PC-3 (cell line): ENCODE results near the gene C1orf210. TPM values are rescaled to one million over a fixed set of nuclear protein-coding genes. Genes with fewer than 3 reads are reported as not detected.

Experiments used
- ATAC-seq: fragments of 200-7000 bp; cut with Tn5 transposase; 2 replicates; pipeline ENCODE4 v1.9.1; 2020; ENCODE audit warnings: mild to moderate bottlenecking, moderate library complexity
- BruUV-seq: library from RNA; stranded (reverse); fragments of 400-500 nt; replicated peaks from 2 replicates; lab custom pipeline; 2021; lab: Mats Ljungman, UMichigan
- CTCF ChIA-PET: fragments of 300-600 bp; sonication (Branson Sonifier 250); formaldehyde crosslinking; loops from one replicate; lab custom pipeline; 2022; ENCODE audit warnings: antibody characterized with exemption; lab: Charles Lee
- POLR2A ChIA-PET: fragments of 300-600 bp; sonication (Branson Sonifier 250); formaldehyde crosslinking; loops from one replicate; lab custom pipeline; 2022; ENCODE audit warnings: antibody characterized with exemption; ENCODE audit not compliant: unreplicated experiment; lab: Charles Lee
- DNase-seq: peaks from one replicate; pipeline ENCODE4 v3.0.0-alpha.2; 2015
- H2AFZ ChIP-seq: fragments of 300-600 bp; sonication (generic); 2 replicates; pipeline ENCODE4 v1.6.0; 2016; ENCODE audit warnings: antibody characterized with exemption, low read length
- H3F3A ChIP-seq: fragments of 300-600 bp; sonication (generic); one replicate; pipeline ENCODE4 v1.6.0; 2017; ENCODE audit warnings: antibody characterized with exemption, low read length, control low read depth, mild to moderate bottlenecking; ENCODE audit not compliant: unreplicated experiment
- H3K27ac ChIP-seq: fragments of 300-600 bp; sonication (generic); 2 replicates; pipeline ENCODE4 v1.5.1; 2016; ENCODE audit warnings: mild to moderate bottlenecking, low read length
- H3K27me3 ChIP-seq: fragments of 300-600 bp; sonication (generic); 2 replicates; pipeline ENCODE4 v1.6.1; 2016; ENCODE audit warnings: low read length, mixed read lengths
- H3K36me3 ChIP-seq: fragments of 300-600 bp; sonication (generic); 2 replicates; pipeline ENCODE4 v1.6.1; 2016; ENCODE audit warnings: low read depth, mixed run types, low read length, mixed read lengths
- H3K4me1 ChIP-seq: fragments of 300-600 bp; sonication (generic); 2 replicates; pipeline ENCODE4 v1.5.1; 2016; ENCODE audit warnings: low read length; ENCODE audit not compliant: insufficient read depth
- H3K4me2 ChIP-seq: fragments of 300-600 bp; sonication (generic); 2 replicates; pipeline ENCODE4 v1.6.0; 2016; ENCODE audit warnings: low read length
- H3K4me3 ChIP-seq: fragments of 300-600 bp; sonication (generic); 2 replicates; pipeline ENCODE4 v1.5.1; 2016; ENCODE audit warnings: mild to moderate bottlenecking, low read length, mixed read lengths
- H3K79me2 ChIP-seq: fragments of 300-600 bp; sonication (generic); 2 replicates; pipeline ENCODE4 v1.6.1; 2017; ENCODE audit warnings: low read length, mixed read lengths
- H3K9ac ChIP-seq: fragments of 300-600 bp; sonication (generic); 2 replicates; pipeline ENCODE4 v1.6.0; 2016; ENCODE audit warnings: mild to moderate bottlenecking, low read length
- H3K9me2 ChIP-seq: fragments of 300-600 bp; sonication (generic); replicated peaks from 2 replicates; pipeline ENCODE4 v1.6.1; 2016; ENCODE audit warnings: mixed run types, low read length, mixed read lengths
- H3K9me3 ChIP-seq: fragments of 300-600 bp; sonication (generic); 2 replicates; pipeline ENCODE4 v1.6.1; 2016; ENCODE audit warnings: low read length, mixed read lengths
- H4K20me1 ChIP-seq: fragments of 300-600 bp; sonication (generic); 2 replicates; pipeline ENCODE4 v1.6.1; 2016; ENCODE audit warnings: low read length, mixed read lengths
- EZH2 ChIP-seq: fragments of 300-600 bp; sonication (generic); IDR thresholded peaks from one replicate; pipeline ENCODE4 v1.6.1; 2017; ENCODE audit warnings: antibody characterized with exemption, mild to moderate bottlenecking, low read length; ENCODE audit not compliant: unreplicated experiment
- EZH2phosphoT487 ChIP-seq: fragments of 300-600 bp; sonication (generic); IDR thresholded peaks from 2 replicates; pipeline ENCODE4 v1.6.1; 2018; ENCODE audit warnings: mild to moderate bottlenecking, antibody characterized with exemption, low read length, borderline replicate concordance
- intact Hi-C: fragments of 100-400 bp; cut with micrococcal nuclease; formaldehyde crosslinking; loops from 2 replicates; pipeline ENCODE4 v1.9.0; 2023
- total RNA-seq: library from RNA; depleted of rRNA; stranded (reverse); fragments of >200 nt; gene quantifications from 2 replicates; pipeline ENCODE4 v1.2.3, GENCODE V29; 2014
- TF ChIP-seq, protein P1 (sequence below): fragments of 300-600 bp; sonication (generic); conservative IDR thresholded peaks from 2 replicates; pipeline ENCODE4 v1.5.1; 2017; ENCODE audit warnings: antibody characterized with exemption, low read depth, mild to moderate bottlenecking, low read length

C1orf210 gene
- total RNA-seq, 1 experiment from 2014 or later: 17.8 TPM

GRCh38 chr1:43325381-43325780 is 40.0 kb upstream of the C1orf210 start:
- no peaks in the 10 kb centered on the region for H3K79me2 ChIP-seq
- no TSS peak for BruUV-seq
- H3K36me3 ChIP-seq: no peaks in the 10 kb centered on the region
- H3K4me1 ChIP-seq: peaks cover 6% of the 10 kb centered on the region
- H3K4me3 ChIP-seq: no peak overlapping the region
- ChIA-PET POLR2A (no interaction called here), CTCF (no interaction called here)
- H3F3A ChIP-seq: no peaks in the 10 kb centered on the region
- no peak overlapping the region for H3K9ac ChIP-seq
- H3K9me3 ChIP-seq: no peaks in the 10 kb centered on the region
- no peak for TF ChIP-seq EZH2
- TF ChIP-seq EZH2phosphoT487: no peak
- TF ChIP-seq, protein P1, sequence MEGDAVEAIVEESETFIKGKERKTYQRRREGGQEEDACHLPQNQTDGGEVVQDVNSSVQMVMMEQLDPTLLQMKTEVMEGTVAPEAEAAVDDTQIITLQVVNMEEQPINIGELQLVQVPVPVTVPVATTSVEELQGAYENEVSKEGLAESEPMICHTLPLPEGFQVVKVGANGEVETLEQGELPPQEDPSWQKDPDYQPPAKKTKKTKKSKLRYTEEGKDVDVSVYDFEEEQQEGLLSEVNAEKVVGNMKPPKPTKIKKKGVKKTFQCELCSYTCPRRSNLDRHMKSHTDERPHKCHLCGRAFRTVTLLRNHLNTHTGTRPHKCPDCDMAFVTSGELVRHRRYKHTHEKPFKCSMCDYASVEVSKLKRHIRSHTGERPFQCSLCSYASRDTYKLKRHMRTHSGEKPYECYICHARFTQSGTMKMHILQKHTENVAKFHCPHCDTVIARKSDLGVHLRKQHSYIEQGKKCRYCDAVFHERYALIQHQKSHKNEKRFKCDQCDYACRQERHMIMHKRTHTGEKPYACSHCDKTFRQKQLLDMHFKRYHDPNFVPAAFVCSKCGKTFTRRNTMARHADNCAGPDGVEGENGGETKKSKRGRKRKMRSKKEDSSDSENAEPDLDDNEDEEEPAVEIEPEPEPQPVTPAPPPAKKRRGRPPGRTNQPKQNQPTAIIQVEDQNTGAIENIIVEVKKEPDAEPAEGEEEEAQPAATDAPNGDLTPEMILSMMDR: no peak
- no peak overlapping the region for H3K4me2 ChIP-seq
- H3K27ac ChIP-seq: no peak overlapping the region
- H4K20me1 ChIP-seq: no peaks in the 10 kb centered on the region
- intact Hi-C loops: no loop called here
- H2AFZ ChIP-seq: no peak overlapping the region
- DNase-seq (no peak), ATAC-seq (no peak)
- no peaks in the 10 kb centered on the region for H3K27me3 ChIP-seq
- no peaks in the 10 kb centered on the region for H3K9me2 ChIP-seq

DNA sequence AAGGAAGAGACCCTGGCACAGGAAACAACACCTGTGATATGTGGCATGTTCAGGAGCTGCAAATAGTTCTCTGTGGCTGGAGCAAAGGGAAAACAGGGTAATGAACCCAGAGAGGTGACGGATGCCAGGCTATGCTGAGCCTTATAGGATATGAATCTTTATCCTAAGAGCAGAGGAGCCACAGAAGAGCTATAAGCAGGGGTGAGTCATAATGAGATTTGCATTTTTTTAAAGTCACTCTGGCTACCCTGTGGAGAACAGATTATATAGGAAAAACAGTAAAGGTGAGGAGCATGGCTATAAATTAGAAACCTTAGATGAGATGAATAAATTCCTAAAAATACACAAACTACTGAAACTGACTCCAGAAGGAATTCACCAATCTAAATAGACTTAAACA is 39.4 kb upstream of the C1orf210 start:
- TF ChIP-seq, protein P1: no peak
- TF ChIP-seq EZH2phosphoT487 (no peak), EZH2 (no peak)
- ChIA-PET POLR2A (no interaction called here), CTCF (no interaction called here)
- H3K4me1 ChIP-seq: peaks cover under 1% of the 10 kb centered on the region
- no peak overlapping the region for H3K4me2 ChIP-seq
- no peaks in the 10 kb centered on the region for H3K27me3 ChIP-seq
- no peaks in the 10 kb centered on the region for H3K79me2 ChIP-seq
- H3K4me3 ChIP-seq: no peak overlapping the region
- H2AFZ ChIP-seq: no peak overlapping the region
- H3K9ac ChIP-seq: no peak overlapping the region
- H3K27ac ChIP-seq: no peak overlapping the region
- DNase-seq: no peak
- H3K9me3 ChIP-seq: no peaks in the 10 kb centered on the region
- intact Hi-C loops: no loop called here
- ATAC-seq: no peak
- H3K9me2 ChIP-seq: no peaks in the 10 kb centered on the region
- no peaks in the 10 kb centered on the region for H3F3A ChIP-seq
- H3K36me3 ChIP-seq: no peaks in the 10 kb centered on the region
- no TSS peak for BruUV-seq
- H4K20me1 ChIP-seq: no peaks in the 10 kb centered on the region

GRCh38 chr1:43322506-43322905 is 37.1 kb upstream of the C1orf210 start:
- Histone ChIP-seq H2AFZ (no peak overlapping the region), H4K20me1 (no peaks in the 10 kb centered on the region), H3K27ac (no peak overlapping the region), H3K4me2 (no peak overlapping the region), H3K9ac (no peak overlapping the region), H3F3A (no peaks in the 10 kb centered on the region), H3K36me3 (no peaks in the 10 kb centered on the region), H3K9me3 (no peaks in the 10 kb centered on the region), H3K4me3 (no peak overlapping the region), H3K4me1 (no peaks in the 10 kb centered on the region), H3K9me2 (no peaks in the 10 kb centered on the region), H3K79me2 (no peaks in the 10 kb centered on the region), H3K27me3 (no peaks in the 10 kb centered on the region)
- TF ChIP-seq, protein P1: no peak
- no peak for TF ChIP-seq EZH2
- TF ChIP-seq EZH2phosphoT487: no peak
- POLR2A ChIA-PET: no interaction called here
- intact Hi-C loops: no loop called here
- ATAC-seq (no peak), DNase-seq (no peak)
- no TSS peak for BruUV-seq
- CTCF ChIA-PET: no interaction called here
